Thymus (tissue), 11 donors: ENCODE results near the gene EHBP1. TPM values are rescaled to one million over a fixed set of nuclear protein-coding genes. Genes with fewer than 3 reads are reported as not detected.

Experiments
- DNase-seq, 9 donors: peaks; one replicate each; pipeline ENCODE4 v3.0.0-alpha.2; 2013; ENCODE audit warnings: low spot score in 9 of 9, low read depth in 6 of 9, missing footprints in 1 of 9
- H3K27ac ChIP-seq, 2 donors: one replicate each; pipeline ENCODE4 v1.5.1; 2013; ENCODE audit warnings: control low read depth in 1 of 2, low read depth in 1 of 2, low read length in 1 of 2, mild to moderate bottlenecking in 1 of 2, moderate library complexity in 1 of 2
- H3K27me3 ChIP-seq, 2 donors: one replicate each; pipeline ENCODE4 v1.5.1; 2013; ENCODE audit warnings: low read length in 1 of 2; ENCODE audit not compliant: control insufficient read depth in 2 of 2, insufficient read depth in 1 of 2
- H3K36me3 ChIP-seq, 2 donors: one replicate each; pipeline ENCODE4 v1.5.1; 2013; ENCODE audit warnings: low read length in 1 of 2, mild to moderate bottlenecking in 1 of 2, moderate library complexity in 1 of 2; ENCODE audit not compliant: control insufficient read depth in 2 of 2, insufficient read depth in 2 of 2
- H3K4me1 ChIP-seq, 2 donors: one replicate each; pipeline ENCODE4 v1.5.1; 2013; ENCODE audit warnings: low read length in 2 of 2; ENCODE audit not compliant: control insufficient read depth in 2 of 2, insufficient read depth in 2 of 2
- H3K4me3 ChIP-seq, 2 donors: one replicate each; pipeline ENCODE4 v1.5.1; 2013; ENCODE audit warnings: low read length in 2 of 2, control low read depth in 1 of 2, mild to moderate bottlenecking in 1 of 2
- H3K9me3 ChIP-seq, 2 donors: one replicate each; pipeline ENCODE4 v1.5.1; 2013; ENCODE audit warnings: low read length in 1 of 2, mild to moderate bottlenecking in 1 of 2; ENCODE audit not compliant: control insufficient read depth in 2 of 2, insufficient read depth in 1 of 2
- WGBS: extraction: QIAGEN DNeasy Blood & Tissue Kit; methylation state at CpG from one replicate; pipeline ENCODE4 v1.1.7; 2013; 5-methylcytosine and 5-hydroxymethylcytosine counted together
- polyA plus RNA-seq: library from polyadenylated mRNA; stranded (reverse); fragments of 200-250 nt; gene quantifications from one replicate; pipeline ENCODE4 v1.2.3, GENCODE V29; 2013
- total RNA-seq: library from RNA; stranded (reverse); fragments of 120-200 nt; gene quantifications from one replicate; pipeline ENCODE4 v1.2.4, GENCODE V29; 2013
- donor health status: healthy.

The EHBP1 gene
- total and polyA plus RNA-seq, 2 donors, result 11.2 to 19.5 TPM

DNA sequence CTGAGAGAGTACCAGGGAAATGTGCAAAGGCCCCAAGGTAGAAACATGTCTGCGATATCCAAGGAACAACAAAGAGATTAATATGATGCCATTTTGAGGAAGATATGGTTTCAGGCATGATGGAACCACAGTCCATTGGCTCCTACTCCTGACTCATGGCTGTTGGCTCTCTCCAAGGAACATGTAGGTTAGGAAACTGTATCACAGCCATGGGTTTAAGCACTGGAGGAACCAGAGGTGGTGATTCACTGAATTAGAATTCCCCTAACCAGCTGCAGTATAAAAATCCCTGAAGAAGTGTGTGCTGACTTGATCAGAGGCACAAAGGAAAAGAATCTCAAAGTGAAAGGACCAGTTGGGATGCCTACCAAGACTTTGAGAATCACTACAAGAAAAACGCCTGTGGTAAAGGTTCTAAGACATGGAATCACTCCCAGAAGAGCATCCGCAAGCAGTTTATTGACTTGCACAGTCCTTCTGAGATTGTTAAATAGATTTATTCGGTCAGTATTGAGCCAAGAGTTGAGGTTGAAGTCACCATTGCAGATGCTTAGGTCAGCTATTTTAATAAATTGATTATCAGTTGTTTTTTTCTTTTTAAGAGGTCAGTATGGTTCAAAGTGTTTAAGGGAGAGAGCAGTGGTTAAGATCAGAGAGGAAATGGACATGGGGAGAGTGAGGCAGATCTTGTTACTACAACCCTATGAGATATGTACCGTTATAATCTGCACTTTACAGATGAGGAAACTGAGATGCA lies 234.4 kb downstream of the EHBP1 start:
- no peak overlapping the region for H3K27ac ChIP-seq
- H3K4me1 ChIP-seq, result no peaks in the 10 kb centered on the region
- H3K9me3 ChIP-seq, result no peaks in the 10 kb centered on the region
- no peaks in the 10 kb centered on the region for H3K27me3 ChIP-seq
- WGBS, result 97% methylated on average over 5 of the region's 5 CpGs
- H3K4me3 ChIP-seq, result no peak overlapping the region
- no peaks in the 10 kb centered on the region for H3K36me3 ChIP-seq
- no peak for DNase-seq

DNA sequence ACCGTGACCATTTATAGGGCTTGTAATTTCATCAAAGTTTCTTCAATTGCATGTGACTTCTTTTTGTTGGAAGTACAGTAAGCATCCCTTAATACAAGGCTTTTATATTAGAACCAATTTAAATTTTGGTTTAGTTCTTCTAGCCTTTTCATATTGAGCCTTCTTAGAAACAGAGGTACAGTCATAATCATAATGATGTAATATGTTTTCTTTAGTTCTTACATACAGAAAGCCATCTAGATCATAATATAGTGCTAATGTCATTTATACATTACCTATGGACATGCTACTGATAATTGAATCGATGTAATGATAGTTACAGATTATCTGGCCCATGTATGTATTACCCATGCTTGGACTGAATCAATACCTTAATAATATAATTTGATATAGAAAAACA lies 235.2 kb downstream of the EHBP1 start:
- DNase-seq, result no peak
- no peaks in the 10 kb centered on the region for H3K27me3 ChIP-seq
- WGBS, result 98% methylated on average over 2 of the region's 2 CpGs

DNA sequence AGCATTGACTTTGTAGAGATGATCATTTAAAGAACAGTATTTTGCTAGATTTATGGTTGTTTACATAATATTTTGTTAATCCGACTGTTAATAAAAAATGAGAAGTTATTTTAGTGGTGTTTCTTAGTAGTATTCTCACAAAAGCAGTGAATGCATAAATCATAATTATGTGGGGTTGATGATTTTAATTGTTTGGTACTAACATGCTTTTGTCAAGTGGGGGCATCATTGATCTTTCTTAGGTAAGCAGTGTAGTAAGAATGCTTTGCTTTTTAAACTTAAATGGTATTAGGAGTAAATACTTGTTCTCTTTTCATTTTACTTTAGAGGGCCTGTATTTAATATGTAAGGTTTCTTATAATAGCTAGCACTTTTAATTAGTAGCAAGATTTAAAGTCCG lies 235.9 kb downstream of the EHBP1 start:
- Histone ChIP-seq H3K36me3 (no peaks in the 10 kb centered on the region), H3K4me1 (no peaks in the 10 kb centered on the region), H3K27ac (no peak overlapping the region), H3K9me3 (no peaks in the 10 kb centered on the region), H3K27me3 (no peaks in the 10 kb centered on the region), H3K4me3 (no peak overlapping the region)
- no peak for DNase-seq
- WGBS, result 98% methylated on average over 2 of the region's 2 CpGs

More for the DNA sequence above, 235.2 kb downstream of the EHBP1 start:
- H3K27ac ChIP-seq, result no peak overlapping the region
- H3K4me1 ChIP-seq, result no peaks in the 10 kb centered on the region
- no peaks in the 10 kb centered on the region for H3K36me3 ChIP-seq
- no peak overlapping the region for H3K4me3 ChIP-seq
- H3K9me3 ChIP-seq, result no peaks in the 10 kb centered on the region

DNA sequence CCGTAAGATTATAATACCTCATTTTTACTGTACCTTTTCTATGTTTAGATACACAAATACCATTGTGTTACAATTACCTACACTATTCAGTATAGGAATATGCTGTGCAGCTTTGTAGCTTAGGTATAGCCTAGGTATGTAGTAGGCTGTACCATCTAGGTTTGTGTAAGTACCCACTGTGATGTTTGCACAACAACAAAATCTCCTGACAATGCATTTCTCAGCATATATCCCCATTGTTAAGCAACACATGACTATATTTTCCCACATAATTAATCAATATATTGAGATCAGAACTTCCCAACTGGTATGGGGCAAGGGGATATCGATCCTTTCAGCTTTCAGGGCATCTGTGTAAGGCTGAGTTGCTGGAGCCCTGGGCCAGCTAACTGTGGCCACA lies 238.8 kb downstream of the EHBP1 start:
- WGBS, result 98% methylated on average over 2 of the region's 2 CpGs
- H3K27ac ChIP-seq, result no peak overlapping the region
- no peaks in the 10 kb centered on the region for H3K36me3 ChIP-seq
- no peaks in the 10 kb centered on the region for H3K27me3 ChIP-seq
- no peaks in the 10 kb centered on the region for H3K9me3 ChIP-seq
- no peaks in the 10 kb centered on the region for H3K4me1 ChIP-seq
- no peak for DNase-seq
- H3K4me3 ChIP-seq, result no peak overlapping the region

DNA sequence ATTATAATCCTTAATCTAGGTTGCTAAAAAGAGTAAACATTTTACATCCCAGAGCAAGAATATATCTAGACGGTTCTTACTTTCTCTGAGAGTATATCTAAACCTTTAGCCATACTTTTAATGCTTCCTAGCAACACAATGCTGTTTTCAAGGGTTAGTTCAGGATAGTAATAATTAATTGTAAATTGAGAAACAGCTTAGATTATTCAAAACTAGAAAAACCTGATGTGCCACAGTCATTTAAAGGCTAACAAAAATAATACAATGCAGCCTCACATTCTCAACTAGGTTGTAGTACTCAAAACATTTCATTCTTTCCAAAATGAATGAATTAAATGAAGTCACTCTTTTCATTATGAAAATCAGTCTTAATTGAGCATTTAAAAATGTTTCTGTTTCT lies 241.9 kb downstream of the EHBP1 start:
- H3K36me3 ChIP-seq, result no peaks in the 10 kb centered on the region
- H3K4me3 ChIP-seq, result no peak overlapping the region
- H3K27ac ChIP-seq, result no peak overlapping the region
- H3K9me3 ChIP-seq, result no peaks in the 10 kb centered on the region
- H3K27me3 ChIP-seq, result no peaks in the 10 kb centered on the region
- H3K4me1 ChIP-seq, result no peaks in the 10 kb centered on the region
- 96% methylated on average over 1 of the region's 1 CpG for WGBS
- no peak for DNase-seq

DNA sequence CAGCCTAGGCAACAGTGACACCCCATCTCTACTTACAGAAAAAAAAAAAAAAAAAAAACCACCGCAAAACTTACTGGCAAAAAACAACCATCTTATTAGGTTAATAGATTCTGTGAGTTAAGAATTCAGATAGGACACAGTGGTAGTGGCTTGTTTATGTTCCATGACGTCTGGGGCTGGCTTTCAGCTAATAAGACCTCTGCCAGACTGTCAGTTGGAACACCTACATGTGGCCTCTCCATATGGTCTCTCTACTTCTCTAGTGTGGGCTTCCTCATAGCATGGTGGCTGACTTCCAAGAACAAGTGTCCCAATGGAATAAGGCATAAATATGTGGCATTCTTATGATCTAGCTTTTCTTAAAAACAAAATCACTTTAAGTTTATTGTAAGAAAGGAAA lies 251.1 kb downstream of the EHBP1 start:
- Histone ChIP-seq H3K9me3 (no peaks in the 10 kb centered on the region), H3K4me1 (no peaks in the 10 kb centered on the region), H3K27ac (no peak overlapping the region), H3K36me3 (no peaks in the 10 kb centered on the region), H3K4me3 (no peak overlapping the region), H3K27me3 (no peaks in the 10 kb centered on the region)
- WGBS, result 93% methylated on average over 2 of the region's 2 CpGs
- DNase-seq, result no peak

DNA sequence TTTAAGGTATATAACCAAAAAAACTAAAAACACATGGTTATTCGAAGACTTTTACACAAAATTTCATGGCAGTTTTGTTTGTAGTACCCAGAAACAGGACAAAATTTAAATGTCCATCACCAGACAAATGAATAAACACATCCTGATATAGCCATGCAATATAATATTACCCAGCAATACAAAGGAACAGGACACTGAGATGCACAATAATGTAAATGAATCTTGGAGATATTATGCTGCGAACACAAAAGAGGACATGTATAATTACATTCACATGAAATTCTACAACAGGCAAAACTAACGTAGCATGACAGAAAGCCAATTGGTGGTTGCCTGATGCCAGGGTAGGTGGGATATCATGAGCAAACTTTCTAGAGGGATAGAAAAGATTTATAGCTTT lies 252.7 kb downstream of the EHBP1 start:
- Histone ChIP-seq H3K27me3 (no peaks in the 10 kb centered on the region), H3K4me3 (no peak overlapping the region), H3K4me1 (no peaks in the 10 kb centered on the region), H3K36me3 (no peaks in the 10 kb centered on the region), H3K9me3 (no peaks in the 10 kb centered on the region), H3K27ac (no peak overlapping the region)
- no peak for DNase-seq
- 98% methylated on average over 3 of the region's 3 CpGs for WGBS

DNA sequence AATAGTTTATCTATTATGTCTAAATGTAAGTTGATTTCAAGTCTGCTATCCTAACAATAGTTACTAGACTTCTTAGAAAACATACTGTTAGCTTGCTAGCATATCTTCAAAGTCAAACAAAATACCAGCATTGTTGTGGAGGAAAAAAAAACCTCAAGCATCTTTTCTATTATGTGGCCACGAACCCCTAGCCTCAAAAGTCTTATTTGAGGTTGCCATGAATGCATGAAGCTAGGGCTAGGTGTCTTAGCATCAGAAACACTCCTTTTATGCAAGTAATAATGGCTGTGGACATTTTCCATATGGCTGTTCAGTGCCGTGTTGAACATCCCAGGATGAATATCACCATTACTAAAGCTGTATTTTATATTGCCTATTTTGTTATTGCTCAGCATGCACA lies 258.5 kb downstream of the EHBP1 start:
- no peaks in the 10 kb centered on the region for H3K27me3 ChIP-seq
- 63% methylated on average over 2 of the region's 2 CpGs for WGBS
- no peaks in the 10 kb centered on the region for H3K9me3 ChIP-seq
- H3K4me3 ChIP-seq, result no peak overlapping the region
- peak in 1 of 9 donors; percentile 23 for DNase-seq
- H3K36me3 ChIP-seq, result no peaks in the 10 kb centered on the region
- no peaks in the 10 kb centered on the region for H3K4me1 ChIP-seq
- no peak overlapping the region for H3K27ac ChIP-seq

DNA sequence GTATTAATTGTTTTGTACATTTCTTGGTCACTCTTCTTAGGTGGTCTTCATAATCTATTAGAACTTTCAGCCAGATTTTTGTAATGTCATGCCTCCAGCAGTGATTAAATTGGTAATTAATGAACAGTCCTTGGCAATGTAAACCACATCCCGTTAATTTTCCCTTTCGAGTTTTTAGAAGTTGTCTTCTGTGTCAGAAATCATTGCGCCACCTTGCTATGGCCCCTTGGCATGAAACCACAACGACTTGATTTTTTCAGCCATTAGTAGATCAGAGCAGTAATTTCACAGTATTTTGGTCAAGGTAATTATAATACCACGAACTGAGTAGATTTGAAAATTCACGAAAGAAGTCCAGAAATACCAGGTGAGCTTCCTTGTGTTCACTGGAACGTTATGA lies 259.2 kb downstream of the EHBP1 start:
- Histone ChIP-seq H3K27ac (no peak overlapping the region), H3K36me3 (no peaks in the 10 kb centered on the region), H3K27me3 (no peaks in the 10 kb centered on the region), H3K4me1 (no peaks in the 10 kb centered on the region), H3K9me3 (no peaks in the 10 kb centered on the region), H3K4me3 (no peak overlapping the region)
- DNase-seq, result no peak
- WGBS, result 97% methylated on average over 7 of the region's 7 CpGs
